ENCODE results near the gene ADAM12.

GRCh38 chr10:126227762-126228134 lies 160.5 kb downstream of the ADAM12 start:
- TF ChIP-seq, protein P1, sequence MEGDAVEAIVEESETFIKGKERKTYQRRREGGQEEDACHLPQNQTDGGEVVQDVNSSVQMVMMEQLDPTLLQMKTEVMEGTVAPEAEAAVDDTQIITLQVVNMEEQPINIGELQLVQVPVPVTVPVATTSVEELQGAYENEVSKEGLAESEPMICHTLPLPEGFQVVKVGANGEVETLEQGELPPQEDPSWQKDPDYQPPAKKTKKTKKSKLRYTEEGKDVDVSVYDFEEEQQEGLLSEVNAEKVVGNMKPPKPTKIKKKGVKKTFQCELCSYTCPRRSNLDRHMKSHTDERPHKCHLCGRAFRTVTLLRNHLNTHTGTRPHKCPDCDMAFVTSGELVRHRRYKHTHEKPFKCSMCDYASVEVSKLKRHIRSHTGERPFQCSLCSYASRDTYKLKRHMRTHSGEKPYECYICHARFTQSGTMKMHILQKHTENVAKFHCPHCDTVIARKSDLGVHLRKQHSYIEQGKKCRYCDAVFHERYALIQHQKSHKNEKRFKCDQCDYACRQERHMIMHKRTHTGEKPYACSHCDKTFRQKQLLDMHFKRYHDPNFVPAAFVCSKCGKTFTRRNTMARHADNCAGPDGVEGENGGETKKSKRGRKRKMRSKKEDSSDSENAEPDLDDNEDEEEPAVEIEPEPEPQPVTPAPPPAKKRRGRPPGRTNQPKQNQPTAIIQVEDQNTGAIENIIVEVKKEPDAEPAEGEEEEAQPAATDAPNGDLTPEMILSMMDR (IDR thresholded peaks at IDR 0.05; ENCODE audit: low read depth, low read length) = no peak
- TF ChIP-seq EZH2phosphoT487 (IDR thresholded peaks at IDR 0.05; ENCODE audit: low read depth) = no peak

Data from OCI-LY3 (cell line).